ENCODE data around the gene ANKAR.
"Not testable (repeated sequence)": the region's sequence is repeated elsewhere in the genome, so short reads cannot be mapped to it uniquely, and the experiment has no call there.

Gene ANKAR

DNA sequence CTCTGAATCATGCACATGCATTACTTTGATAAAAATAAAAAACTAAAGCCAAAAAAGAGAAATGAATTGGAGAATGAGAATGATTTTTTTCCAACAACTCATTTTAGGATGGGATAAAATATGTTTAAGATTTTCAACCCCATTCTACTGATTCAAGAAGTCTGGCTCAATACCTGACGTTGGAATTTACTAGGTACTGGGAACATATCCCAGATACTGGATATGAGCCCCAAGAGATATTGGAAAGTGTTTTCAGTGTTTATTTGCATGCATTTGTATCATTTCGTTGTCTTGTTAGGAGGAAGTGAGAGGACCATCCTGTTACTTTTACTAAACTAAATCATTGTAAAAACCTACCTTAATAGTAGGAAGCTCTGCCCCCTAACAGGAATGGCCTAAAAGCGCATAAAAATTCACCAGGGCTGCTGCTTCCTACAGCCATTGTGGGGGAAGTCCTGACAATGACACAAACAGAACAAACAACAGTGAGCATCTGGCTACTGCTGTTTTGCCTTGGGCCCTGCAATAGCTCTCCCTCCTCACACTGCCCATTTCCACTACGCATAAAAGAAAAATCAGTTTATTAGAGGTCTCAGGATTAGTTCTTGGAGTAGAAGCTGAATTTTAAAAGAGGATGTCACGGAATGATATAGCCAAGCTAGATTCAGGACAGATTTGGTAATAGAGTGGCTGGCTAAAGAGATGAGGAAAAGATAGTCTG, 35.2 kb downstream of the ANKAR start:
- no peak for DNase-seq

DNA sequence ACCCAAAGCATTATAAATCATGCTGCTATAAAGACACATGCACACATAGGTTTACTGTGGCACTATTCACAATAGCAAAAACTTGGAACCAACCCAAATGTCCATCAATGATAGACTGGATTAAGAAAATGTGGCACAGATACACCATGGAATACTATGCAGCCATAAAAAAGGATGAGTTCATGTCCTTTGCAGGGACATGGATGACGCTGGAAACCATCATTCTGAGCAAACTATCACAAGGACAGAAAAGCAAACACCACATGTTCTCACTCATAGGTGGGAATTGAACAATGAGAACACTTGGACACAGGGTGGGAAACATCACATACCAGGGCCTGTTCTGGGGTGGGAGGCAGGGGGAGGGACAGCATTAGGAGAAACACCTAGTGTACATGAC, 43.1 kb downstream of the ANKAR start:
- not testable (repeated sequence) for DNase-seq

GRCh38 chr2:189719571-189719970, 45.1 kb downstream of the ANKAR start:
- no peak for DNase-seq

DNA sequence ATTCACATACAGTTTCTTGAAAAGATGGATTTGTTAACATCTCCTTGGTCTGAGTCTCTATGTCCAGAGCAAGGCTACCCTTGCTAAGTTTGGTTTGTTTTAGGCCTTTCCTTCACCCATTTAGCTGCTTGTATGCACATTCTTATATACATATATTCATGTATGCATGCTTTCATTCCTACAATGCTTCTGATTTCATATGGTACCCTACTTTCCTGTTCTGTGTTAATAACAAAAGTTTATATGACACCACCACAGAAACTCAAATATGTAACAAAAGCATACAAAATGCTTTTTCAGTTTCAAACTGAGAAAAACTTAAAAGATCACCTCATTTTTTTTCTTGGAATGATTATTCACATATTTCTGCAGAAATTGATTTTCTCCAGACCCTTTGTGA, 48.7 kb downstream of the ANKAR start:
- no peak for DNase-seq
